HEK293T (cell line): Measurements from ENCODE around the gene MRPL33.

Experiments
- ARNT ChIP-seq: fragments of 450-650 bp; IDR thresholded peaks from 2 replicates; pipeline ENCODE4 v1.6.1; 2017; ENCODE audit warnings: mild to moderate bottlenecking
- BHLHE40 ChIP-seq: fragments of 450-650 bp; IDR thresholded peaks from 2 replicates; pipeline ENCODE4 v1.6.1; 2016; ENCODE audit warnings: mild to moderate bottlenecking, moderate library complexity, borderline replicate concordance
- FOXM1 ChIP-seq: fragments of 450-650 bp; IDR thresholded peaks from 2 replicates; pipeline ENCODE4 v1.6.1; 2017; ENCODE audit warnings: mild to moderate bottlenecking, borderline replicate concordance
- HDGF ChIP-seq: fragments of 450-650 bp; IDR thresholded peaks from 2 replicates; pipeline ENCODE4 v1.6.1; 2017; ENCODE audit warnings: antibody characterized with exemption, borderline replicate concordance
- L3MBTL2 ChIP-seq: fragments of 450-650 bp; conservative IDR thresholded peaks from 2 replicates; pipeline ENCODE4 v1.6.1; 2016; ENCODE audit warnings: mild to moderate bottlenecking
- NFRKB ChIP-seq: fragments of 450-650 bp; IDR thresholded peaks from 2 replicates; pipeline ENCODE4 v1.6.1; 2016; ENCODE audit warnings: mild to moderate bottlenecking, moderate library complexity
- SP1 ChIP-seq: fragments of 450-650 bp; IDR thresholded peaks from 2 replicates; pipeline ENCODE4 v1.6.1; 2017
- SUZ12 ChIP-seq: fragments of 450-650 bp; IDR thresholded peaks from 2 replicates; pipeline ENCODE4 v1.6.1; 2016; ENCODE audit warnings: mild to moderate bottlenecking
- TARDBP ChIP-seq: fragments of 450-650 bp; IDR thresholded peaks from 2 replicates; pipeline ENCODE4 v1.6.1; 2016
- ZNF384 ChIP-seq: fragments of 450-650 bp; IDR thresholded peaks from 2 replicates; pipeline ENCODE4 v1.6.1; 2016
- TF ChIP-seq, protein P1 (sequence below): fragments of 450-650 bp; IDR thresholded peaks from 2 replicates; pipeline ENCODE4 v1.6.1; 2016

DNA sequence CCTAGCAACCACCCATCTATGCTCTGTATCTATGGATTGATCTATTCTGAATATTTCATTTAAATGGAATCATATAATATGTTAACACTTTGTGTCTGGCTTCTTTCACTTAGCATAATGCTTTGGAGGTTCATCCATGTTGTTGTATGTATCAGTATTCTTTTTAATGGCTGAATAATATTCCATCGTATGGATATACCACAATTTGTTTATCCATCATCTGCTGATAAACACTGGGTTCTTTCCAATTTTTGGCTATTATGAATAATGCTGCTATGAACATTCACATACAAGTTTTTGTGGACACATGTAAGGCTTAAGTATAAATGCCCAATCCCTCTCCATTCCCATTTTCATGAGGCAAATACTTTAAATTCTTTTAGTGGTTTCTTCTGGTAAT, 52.9 kb downstream of the MRPL33 start:
- no peak for TF ChIP-seq L3MBTL2
- no peak for TF ChIP-seq BHLHE40
- TF ChIP-seq FOXM1: no peak
- no peak for TF ChIP-seq ARNT
- TF ChIP-seq NFRKB: no peak
- TF ChIP-seq SP1: no peak
- TF ChIP-seq TARDBP: no peak
- TF ChIP-seq SUZ12: no peak
- no peak for TF ChIP-seq HDGF
- no peak for TF ChIP-seq ZNF384
- TF ChIP-seq, protein P1, sequence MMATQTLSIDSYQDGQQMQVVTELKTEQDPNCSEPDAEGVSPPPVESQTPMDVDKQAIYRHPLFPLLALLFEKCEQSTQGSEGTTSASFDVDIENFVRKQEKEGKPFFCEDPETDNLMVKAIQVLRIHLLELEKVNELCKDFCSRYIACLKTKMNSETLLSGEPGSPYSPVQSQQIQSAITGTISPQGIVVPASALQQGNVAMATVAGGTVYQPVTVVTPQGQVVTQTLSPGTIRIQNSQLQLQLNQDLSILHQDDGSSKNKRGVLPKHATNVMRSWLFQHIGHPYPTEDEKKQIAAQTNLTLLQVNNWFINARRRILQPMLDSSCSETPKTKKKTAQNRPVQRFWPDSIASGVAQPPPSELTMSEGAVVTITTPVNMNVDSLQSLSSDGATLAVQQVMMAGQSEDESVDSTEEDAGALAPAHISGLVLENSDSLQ: no peak
